NCI-H526 (cell line): ENCODE data around the gene LRRFIP1.

ENCODE experiments used
- DNase-seq, 2 experiments: peaks; one replicate each; lab custom pipeline; 2025; lab: John Stamatoyannopoulos, UW

LRRFIP1 gene

DNA sequence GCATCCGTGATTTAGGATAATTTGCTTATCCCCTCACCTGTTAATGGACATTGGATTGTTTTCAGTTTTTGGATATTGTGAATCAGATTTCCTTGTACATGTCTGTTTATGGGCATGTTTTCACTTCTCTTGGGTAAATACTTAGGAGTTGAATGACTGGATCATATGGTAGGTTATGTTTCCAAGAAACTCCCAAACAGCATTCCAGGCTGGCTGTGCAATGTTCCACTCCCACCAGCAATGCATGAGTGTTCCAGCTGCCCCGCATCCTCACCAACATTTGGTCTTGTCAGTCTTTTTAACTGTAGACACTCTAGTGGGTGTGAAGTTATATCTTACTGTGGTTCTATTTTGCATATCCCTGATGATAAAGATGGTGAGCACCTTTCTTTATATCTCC is 8.9 kb upstream of the LRRFIP1 start:
- DNase-seq = no peak

DNA sequence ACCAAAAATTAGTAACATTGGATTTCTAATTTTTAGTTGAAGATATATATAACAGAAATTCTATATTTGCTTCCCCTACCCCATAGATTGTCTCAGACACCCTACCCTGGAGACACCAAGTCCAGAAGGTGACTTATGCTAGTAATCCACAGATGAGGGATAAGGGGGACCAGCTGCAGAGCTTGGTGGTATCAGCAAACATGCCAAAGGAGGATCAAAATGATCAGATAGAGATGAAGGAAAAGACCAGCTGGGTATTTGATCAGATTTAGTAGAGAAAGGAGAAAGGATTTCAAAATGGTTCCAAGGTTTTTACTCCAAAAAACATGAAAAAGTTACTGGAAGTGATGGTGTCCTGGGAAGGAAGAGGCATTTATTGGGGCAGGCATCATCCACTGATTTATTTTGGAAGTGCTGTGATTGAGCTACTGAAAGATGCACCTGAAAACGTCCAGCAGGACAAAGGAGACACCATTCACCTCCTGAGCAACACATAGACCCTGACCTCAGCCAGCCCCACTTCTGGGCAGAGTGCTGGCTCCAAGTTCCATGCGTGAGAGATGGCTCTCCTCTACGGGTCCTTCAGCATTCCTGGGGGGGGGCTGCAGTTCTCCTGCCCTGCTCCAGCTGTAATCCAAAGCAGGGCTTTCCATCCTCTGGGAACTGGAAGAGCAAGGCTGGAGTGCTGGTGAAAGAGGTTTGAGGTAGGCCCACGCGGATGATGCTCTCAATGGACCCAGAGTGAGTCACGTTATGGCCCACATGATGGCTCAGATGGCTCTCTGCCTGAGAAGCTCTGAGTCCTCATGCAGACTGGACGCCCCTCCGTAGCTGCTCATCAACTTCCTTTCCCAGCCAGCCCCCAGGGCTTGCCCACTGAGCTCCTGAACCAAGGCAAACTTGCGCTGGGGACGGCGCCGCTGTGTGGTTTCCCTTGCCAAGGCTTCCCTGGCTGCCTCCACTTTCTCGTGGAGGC is 3.7 kb upstream of the LRRFIP1 start:
- DNase-seq = no peak

DNA sequence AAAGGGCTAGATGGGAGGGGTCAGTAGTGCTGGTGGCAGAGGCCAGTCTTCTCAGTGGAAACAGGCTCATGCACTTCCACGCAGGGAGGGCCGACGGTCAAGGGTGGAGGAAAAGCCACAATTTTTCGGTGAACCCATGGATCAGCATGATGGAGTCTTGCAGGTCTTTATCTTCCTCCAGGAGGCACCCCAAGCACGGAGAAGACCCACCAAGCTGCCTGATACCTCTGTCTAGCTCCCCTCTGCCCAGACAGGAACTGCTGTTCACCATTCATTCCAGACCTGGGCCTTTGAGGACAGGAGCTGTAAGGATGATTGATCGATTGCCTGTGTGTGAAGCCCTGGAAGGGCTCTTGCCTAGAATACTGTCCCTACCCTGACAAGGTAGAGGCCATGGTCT is 2.8 kb upstream of the LRRFIP1 start:
- no peak for DNase-seq

DNA sequence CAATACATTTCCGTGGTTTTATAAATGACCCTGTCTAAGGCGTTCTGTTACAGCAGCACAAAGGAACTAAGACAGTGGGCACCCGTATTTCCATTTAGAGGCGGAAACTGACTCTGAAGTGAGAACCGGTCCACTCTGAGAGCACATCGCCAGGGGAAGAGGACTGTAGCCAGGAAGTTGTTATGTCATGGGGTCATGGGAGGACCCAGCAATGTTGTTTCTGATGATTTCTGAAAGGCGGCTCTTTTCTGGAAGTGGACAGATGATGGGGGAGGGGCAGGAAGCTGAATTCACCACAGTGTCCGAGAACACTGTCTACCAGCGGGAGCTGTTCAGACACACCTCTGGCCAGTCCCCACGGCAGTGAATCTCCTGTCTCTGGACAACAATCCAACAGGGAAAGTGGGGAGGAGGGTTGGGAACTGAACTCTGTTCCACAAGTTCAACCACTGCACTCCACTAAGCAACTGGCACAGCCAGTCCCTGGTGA is 2.1 kb upstream of the LRRFIP1 start:
- no peak for DNase-seq

DNA sequence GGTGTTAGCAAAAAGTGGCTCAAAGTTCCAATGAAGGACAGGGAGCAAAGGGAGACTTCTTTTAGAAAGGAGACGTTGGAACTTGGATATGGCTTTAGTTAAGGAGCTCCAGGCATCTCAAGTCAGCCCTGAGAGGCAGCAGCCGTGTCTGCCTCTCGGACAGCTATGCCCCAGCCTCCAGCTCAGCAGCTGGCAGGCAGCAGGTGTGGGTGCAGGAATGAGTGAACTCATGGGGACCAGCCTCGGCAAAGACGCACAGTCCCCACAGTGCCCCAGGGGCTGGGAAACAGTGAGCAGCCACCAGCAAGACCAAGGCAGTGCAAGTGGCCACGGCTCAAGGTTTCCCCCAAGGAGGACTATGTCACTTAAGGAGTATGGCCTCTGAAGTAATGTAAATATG is 1.6 kb upstream of the LRRFIP1 start:
- DNase-seq = no peak

DNA sequence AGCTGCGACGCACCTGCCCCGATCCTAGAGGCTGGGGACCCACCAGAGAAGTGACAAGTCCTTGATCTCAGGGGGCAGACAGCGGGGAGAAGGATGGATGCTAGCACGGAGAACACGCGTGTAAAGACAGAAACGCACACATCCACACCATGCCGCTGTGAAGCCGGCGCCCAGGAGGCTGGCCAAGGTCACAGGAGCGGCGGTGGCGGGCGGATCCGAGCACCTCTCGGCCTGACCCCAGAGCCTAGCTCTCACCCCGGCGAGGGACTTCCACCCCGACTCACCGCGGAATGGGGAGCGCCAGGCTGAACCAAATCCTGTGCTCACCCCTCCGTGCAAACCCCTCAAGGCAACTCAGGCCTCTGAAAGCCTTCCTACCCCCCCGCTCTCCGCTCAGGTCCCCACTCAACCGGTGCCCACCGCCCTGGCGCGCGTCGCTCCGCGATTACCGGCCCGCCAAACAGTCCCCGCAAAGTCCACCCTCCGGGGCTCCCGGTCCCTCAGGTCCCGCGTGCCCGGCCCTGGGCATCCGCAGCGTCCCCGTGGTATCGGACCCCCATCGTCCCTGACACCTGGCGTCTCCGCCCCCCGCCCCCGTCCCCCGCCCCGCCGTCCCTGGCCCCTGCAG is 460 bp upstream of the LRRFIP1 start:
- peak in 1 of 2 experiments; percentile 47 for DNase-seq

DNA sequence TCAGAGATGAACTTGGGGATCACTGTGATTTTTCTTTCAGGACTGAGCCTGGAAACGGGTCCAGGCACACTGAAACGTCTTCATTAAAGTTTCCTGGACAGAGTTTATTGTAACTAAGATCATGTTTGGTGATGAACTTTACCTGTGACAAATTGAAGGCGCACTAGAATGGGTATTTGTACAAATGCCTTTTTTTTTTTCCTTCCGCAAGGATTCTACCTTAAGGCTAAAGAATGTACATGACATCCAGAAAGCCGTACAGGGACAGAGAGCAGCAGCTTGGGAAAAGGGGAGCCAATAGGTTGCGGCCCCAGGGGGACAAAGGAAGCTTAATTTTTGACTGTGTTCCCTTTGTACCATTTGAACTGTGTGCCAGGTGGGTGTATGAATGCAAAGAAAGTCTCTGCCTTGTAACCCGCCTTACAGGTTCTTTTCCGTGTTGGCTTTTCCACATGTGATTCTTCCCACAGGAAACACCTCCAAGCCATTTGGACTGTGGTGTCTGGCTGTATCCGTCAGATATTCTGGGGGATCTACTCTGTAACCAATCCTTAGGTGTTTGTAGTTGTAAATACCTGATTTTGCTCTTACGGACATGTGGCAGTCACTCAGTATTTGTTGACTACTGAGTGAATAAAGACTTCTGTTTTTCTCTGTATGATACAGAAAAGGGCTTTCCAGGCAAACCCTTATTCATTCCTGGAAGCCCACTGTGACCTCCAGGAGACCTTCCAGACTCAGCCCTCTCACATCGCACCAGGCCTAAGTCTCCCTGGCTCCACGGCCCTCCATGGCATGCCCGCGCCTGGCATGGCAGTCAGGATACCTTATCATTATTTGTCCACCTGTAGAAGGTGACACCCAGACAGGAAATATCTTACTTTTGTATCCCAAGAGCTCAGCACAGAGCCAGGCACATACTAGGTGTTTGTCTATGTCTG is 1.1 kb downstream of the LRRFIP1 start:
- DNase-seq = no peak

DNA sequence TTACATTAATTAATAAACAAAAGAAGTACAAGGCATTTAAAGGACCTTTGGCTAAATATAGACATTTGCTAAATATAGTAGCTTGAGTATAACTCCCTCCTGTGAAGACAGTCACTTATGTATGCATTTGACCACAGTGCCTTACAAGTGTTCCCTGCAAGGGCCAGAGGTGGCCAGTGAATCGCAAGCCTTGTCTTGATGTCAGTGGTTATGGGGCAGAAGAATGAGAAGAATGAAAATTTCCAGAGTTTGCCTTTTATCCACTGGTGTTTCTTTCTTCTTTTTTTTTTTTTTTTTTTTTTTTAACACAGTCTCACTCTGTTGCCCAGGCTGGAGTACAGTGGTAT is 1.8 kb downstream of the LRRFIP1 start:
- DNase-seq = no peak

DNA sequence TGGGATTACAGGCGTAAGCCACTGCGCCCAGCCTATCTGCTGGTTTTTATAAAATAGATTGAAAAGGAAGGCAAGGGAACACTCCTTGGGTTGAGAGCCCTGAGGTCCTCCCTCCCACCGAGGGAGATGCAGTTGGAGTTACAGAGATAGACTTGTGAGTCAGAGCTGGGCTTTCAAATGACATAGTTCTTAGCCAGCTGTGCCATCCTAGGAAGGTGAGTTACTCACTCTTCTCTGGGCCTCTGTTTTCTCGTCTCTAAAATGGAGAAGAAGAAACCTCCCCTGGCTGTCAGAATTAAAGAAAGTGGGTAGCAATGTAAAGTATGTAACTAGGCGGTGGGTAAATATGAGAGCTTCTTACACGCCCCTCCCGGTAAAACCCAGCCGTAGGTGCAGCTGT is 2.4 kb downstream of the LRRFIP1 start:
- no peak for DNase-seq

DNA sequence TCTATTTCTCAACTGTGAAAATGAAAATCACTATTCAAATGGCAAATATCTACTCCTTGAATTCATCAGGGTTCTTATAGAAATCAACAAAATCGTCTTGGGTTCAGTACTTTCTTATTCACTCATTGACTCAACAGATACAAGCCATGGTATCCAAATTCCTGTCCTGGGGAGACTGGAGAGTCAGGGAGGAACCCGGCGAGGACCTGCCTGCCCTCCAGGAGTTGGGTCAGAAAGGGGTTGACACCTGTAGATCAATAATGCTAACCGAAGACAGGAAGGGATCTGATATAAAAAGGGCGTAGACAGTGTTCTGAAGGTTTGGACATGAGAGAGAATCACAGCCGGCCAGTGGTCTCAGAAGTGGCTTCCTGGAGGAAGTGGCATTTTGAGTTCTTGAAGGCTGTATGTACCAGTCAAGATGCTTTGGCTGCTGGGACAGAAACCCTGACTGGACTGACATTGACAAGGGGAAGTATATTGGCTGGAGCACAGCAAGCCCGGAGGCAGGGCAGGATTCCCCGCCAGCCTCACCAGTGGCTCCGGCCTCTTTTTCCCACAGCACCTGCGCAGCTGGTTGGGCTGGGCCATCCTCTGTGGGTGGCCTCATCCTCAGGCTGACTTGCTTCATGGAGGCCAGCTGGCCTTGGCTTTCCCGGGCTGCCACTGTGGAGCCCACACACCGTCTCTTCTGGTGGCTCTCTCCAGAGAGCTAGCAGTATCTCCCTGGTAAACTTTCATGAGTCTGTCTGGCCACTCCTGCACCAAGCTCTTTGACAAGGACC is 3.0 kb downstream of the LRRFIP1 start:
- DNase-seq = no peak

DNA sequence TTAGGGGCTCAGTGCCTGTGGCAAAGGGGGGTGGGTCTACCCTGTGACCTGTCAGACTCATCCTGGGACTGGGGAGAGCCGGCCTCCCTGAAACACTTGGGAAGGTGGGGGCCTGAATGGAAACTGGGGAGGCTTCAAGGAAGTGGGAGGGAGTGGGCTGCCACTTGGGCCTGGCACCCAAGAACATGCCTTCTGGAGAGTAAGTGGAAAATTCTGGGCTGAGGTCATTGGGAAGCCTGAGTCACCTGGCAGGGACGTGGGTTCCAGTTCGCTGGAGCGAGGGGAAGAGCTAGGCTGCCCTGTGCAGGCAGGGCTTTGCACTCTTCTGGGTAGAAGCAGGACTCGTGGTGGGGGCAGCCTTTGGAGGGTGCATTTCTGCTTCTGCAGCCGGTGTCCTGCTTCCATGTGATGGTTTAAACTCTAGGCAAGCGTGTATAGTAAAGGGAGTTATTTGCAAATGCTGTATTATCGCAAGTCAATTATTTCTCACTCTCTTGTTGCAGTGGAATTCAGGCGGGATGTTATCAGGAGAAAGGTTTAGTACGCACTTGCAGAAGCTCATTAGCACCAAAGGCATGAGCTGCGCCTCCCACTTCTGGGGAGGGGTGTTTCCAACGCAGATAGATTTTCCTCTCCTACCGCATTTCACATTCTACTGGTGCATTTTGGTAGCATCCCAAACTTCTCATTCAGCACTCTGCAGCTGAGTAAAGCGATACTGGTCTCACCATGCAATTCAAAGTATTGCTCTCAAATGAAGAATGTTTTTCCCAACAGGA is 3.8 kb downstream of the LRRFIP1 start:
- DNase-seq = no peak

DNA sequence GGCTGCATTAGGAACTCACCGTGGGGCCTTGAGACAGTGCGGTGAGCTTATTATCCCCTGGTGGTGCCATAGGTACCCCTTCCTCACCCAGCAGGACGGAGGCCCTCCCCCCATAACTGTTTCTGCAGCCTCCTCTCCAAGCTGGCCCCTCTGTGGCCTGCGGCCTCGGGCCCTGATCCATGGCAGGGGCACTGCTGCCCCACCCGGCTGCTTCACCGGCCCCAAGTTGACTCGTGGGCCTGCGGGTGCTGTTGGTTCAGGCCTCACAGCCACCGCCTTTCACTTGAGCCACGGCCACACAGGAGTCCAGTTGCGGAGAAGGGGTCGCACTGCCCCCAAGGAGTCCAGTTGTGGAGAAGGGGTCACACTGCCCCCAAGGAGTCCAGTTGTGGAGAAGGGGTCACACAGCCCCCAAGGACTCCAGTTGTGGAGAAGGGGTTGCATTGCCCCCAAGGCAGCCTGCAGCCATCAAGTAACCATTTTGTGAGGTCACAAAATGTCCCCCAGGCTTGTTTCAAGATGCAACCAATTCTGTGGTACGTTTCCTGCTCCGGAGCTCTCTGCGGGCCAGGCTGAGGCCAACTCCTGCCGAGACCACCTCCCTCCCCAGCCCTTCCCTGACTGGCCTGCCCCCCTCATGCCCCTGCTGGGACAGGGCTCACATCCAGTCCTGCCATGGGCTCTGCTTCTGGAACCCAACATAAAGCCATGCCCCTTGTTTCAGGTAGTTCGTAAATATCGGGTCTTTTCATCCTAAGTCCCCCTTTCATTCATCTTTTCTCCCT is 4.6 kb downstream of the LRRFIP1 start:
- DNase-seq = no peak

DNA sequence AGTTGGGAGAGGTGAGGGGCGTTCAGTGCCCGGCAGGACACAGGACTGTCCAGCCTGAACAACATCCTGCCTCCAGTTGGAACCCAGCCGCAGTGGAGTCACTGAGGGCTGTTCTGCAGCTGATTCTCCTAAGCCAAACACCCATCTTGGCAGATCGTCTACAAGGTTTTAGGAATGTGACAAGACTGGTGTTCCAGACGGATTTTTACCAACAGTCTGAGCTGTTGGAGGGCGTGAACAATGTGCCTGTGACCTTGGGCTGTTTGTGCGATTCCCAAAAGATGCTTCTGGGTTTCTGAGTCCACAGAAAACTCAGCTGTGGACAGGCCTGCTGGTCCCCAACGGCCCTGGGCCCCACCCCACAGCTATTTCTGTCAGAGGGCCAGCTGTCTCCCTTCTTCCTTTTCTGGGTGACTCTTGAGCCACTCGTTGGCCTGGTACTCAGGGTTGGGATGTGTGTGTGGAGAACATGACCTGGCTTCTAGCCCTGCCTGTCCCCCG is 5.7 kb downstream of the LRRFIP1 start:
- DNase-seq = no peak

DNA sequence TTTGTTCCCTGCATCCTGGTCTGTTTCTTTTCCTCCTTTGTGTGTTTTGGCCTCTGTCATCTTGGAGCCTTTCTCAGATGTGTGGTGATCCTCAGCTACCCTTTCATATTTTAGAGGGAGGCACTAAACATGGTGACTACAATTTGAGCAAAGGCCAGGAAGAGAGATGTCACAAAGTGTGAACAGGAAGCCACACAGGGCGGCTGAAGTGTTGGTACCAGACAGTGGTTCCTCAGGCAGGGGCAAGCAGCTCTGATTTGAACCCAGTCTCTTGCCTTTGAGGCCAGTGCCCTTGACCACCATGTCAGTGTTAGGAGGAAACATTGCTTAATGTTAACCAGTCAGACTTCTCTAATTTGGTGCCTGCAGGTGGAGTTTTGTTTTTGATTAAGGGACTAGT is 9.2 kb downstream of the LRRFIP1 start:
- no peak for DNase-seq

DNA sequence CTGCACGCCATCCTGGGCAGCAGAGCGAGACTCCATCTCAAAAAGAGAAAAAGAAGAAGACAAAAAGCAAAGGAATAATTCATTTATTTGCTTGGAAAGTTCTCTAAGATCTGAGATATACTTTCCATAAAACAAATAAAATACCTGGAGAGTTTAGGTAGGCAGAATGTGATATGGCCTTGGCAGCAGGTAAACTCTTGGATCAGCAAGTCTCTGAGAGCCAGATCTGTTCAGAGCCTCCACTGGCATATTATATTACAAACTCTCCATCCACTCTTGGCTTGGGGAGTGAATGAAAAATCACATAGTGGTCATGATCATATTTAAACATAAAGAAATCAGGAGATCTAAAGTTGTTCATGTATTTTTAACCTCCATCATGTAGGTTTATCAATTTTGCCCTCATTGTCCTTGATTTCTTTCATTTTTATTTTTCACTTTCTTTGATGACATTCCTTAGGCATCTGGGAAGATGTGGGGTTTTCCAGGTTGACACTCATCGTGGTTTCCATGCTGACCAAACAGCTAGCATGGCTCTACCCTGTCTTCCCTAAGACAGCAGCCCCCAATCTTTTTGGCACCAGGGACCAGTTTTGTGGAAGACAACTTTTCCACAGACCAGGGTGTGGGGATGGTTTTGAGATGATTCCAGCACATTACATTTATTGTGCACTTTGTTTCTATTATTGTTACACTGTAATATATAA is 10.2 kb downstream of the LRRFIP1 start:
- DNase-seq = no peak

DNA sequence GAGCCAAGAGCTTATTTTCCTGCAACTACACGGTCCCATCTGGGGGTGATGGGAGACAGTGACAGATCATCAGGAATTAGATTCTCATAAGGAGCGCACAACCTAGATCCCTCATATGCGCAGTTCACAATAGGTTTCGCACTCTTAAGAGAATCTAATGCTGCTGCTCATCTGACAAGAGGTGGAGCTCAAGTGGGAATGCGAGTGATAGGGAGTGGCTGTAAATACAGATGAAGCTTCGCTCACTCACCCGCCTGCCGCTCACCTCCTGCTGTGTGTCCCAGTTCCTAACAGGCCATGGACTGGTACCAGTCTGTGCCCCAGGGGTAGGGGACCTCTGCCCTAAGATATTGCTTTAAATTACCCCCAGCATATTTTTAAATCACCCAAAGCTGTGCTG is 10.8 kb downstream of the LRRFIP1 start:
- DNase-seq = peak; percentile 74

DNA sequence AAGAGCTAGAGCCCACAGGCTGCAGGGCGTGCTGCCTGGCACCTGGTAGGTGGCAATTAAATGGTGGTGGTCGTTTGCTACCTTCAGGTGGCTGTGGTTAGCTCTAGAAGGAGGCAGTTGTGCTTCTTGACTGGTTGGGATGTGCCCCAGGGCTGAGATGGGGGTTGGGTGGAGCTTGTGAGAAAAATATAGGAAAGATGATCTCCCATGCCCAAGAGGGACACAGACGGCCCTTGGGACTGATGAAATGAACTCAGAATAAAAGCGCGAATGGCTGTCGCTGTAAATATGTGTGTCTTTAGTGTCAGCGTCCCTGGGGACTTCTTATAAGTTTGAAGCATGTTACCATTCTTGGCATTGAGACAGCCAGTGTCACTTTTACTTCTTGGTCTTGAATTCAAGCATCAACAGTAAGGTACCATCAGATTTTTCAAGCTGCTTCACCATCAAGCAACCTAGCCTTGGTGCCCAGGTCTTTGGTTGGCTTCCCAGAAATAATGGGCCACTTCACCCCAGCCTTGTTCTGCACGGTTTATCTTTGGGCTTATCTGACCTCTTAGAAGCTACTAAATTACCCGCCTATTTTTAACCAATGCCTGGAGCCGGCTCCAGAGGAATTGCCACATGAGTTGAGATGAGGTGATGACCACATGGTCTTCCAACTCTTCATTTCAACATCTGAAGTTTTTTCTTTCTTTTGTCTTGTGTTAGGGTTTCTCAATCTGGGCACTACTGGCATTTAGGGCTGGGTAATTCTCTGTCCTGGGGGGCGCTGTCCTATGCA is 11.9 kb downstream of the LRRFIP1 start:
- DNase-seq = peak in 1 of 2 experiments; percentile 32

DNA sequence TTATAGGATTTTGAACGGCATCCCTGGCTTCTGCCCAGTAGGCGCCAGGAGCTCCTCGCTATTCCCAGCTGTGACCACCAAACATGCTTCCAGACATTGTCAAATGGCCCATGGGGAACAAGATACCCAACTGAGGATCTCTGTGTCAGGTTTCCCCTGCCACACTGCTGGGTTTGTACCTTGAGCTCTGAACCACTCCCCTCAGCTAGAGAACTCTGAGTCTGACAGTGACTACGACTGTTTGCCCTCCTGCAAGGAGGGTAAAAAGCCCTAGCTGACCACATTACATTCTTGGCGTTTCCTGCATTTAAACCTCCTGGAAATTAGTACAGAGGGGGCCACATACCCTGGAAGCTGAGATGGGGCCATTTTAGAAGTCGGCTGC is 12.4 kb downstream of the LRRFIP1 start:
- no peak for DNase-seq
